OCI-LY7 (cell line): ENCODE measurements around the gene FNDC3B. TPM values are rescaled to one million over a fixed set of nuclear protein-coding genes. Genes with fewer than 3 reads are reported as not detected.

Experiments used
- BruUV-seq: library from RNA; stranded (reverse); fragments of 400-500 nt; replicated peaks from 2 replicates; lab custom pipeline; 2021; lab: Mats Ljungman, UMichigan
- CTCF ChIA-PET: fragments of 300-600 bp; sonication (Branson Sonifier 250); formaldehyde crosslinking; loops from one replicate; lab custom pipeline; 2022; ENCODE audit warnings: antibody characterized with exemption; ENCODE audit not compliant: unreplicated experiment; lab: Charles Lee
- POLR2A ChIA-PET: fragments of 300-600 bp; sonication (Branson Sonifier 250); formaldehyde crosslinking; loops from one replicate; lab custom pipeline; 2022; ENCODE audit warnings: antibody characterized with exemption; lab: Charles Lee
- DNase-seq: peaks from one replicate; pipeline ENCODE4 v3.0.0-alpha.2; 2015; ENCODE audit warnings: low spot score
- H2AFZ ChIP-seq: fragments of 200-600 bp; sonication (generic), shearing (Covaris generic); 2 replicates; pipeline ENCODE4 v1.6.1; 2014; ENCODE audit warnings: mild to moderate bottlenecking, antibody characterized with exemption, low read length, moderate library complexity
- H3K27ac ChIP-seq: fragments of 200-600 bp; sonication (generic); 2 replicates; pipeline ENCODE4 v1.5.1; 2014; ENCODE audit warnings: mixed run types, low read depth, mild to moderate bottlenecking, moderate library complexity, low read length, inconsistent platforms; ENCODE audit not compliant: poor library complexity, severe bottlenecking
- H3K36me3 ChIP-seq: fragments of 200-600 bp; sonication (generic); 2 replicates; pipeline ENCODE4 v1.6.1; 2014; ENCODE audit warnings: mild to moderate bottlenecking, antibody characterized with exemption, low read length, moderate library complexity, mixed read lengths; ENCODE audit not compliant: insufficient read depth
- H3K4me1 ChIP-seq: fragments of 200-600 bp; sonication (generic); 2 replicates; pipeline ENCODE4 v1.5.1; 2014; ENCODE audit warnings: mild to moderate bottlenecking, low read length; ENCODE audit not compliant: insufficient read depth, poor library complexity, severe bottlenecking
- H3K4me2 ChIP-seq: fragments of 200-600 bp; sonication (generic); 2 replicates; pipeline ENCODE4 v1.6.1; 2014; ENCODE audit warnings: mild to moderate bottlenecking, low read length
- H3K4me3 ChIP-seq: fragments of 200-600 bp; sonication (generic); 2 replicates; pipeline ENCODE4 v1.5.1; 2014; ENCODE audit warnings: mild to moderate bottlenecking, low read depth, low read length; ENCODE audit not compliant: poor library complexity, severe bottlenecking
- H3K79me2 ChIP-seq: fragments of 200-600 bp; sonication (generic); 2 replicates; pipeline ENCODE4 v1.6.1; 2016; ENCODE audit warnings: low read depth, mild to moderate bottlenecking, low read length, moderate library complexity, mixed read lengths; ENCODE audit not compliant: insufficient read depth
- H3K9me2 ChIP-seq: fragments of 200-600 bp; sonication (generic); 2 replicates; pipeline ENCODE4 v1.6.1; 2016; ENCODE audit warnings: mild to moderate bottlenecking, low read length, mixed read lengths; ENCODE audit not compliant: insufficient read depth
- H3K9me3 ChIP-seq: fragments of 200-600 bp; sonication (generic); 2 replicates; pipeline ENCODE4 v1.6.1; 2014; ENCODE audit warnings: mild to moderate bottlenecking, mixed run types, low read length, mixed read lengths
- H4K20me1 ChIP-seq: fragments of 200-600 bp; sonication (generic); 2 replicates; pipeline ENCODE4 v1.6.1; 2014; ENCODE audit warnings: mild to moderate bottlenecking, antibody characterized with exemption, low read length, moderate library complexity, mixed read lengths; ENCODE audit not compliant: insufficient read depth
- EZH2phosphoT487 ChIP-seq: fragments of 200-600 bp; sonication (generic); IDR thresholded peaks from 2 replicates; pipeline ENCODE4 v1.6.1; 2018; ENCODE audit warnings: low read depth, borderline replicate concordance, mild to moderate bottlenecking, mixed run types, antibody characterized with exemption, low read length, moderate library complexity, mixed read lengths
- intact Hi-C: fragments of 100-400 bp; cut with micrococcal nuclease; formaldehyde crosslinking; loops from one replicate; pipeline ENCODE4 v1.10.0; 2022; ENCODE audit not compliant: unreplicated experiment
- total RNA-seq, 2 experiments: library from RNA; depleted of rRNA in 1 of 2; stranded (reverse); fragments of >200 nt in 1 of 2; shearing (Covaris generic) in 1 of 2; gene quantifications; 2 replicates each; pipeline ENCODE4 v1.2.3, GENCODE V29; 2014 to 2022
- TF ChIP-seq, protein P1 (sequence below): fragments of 200-600 bp; sonication (generic); conservative IDR thresholded peaks from 2 replicates; pipeline ENCODE4 v1.5.1; 2014; ENCODE audit warnings: mild to moderate bottlenecking, antibody characterized with exemption, low read length, moderate library complexity, mixed read lengths

Gene FNDC3B
- total RNA-seq, 2 experiments from 2014 or later: 23.3 to 28.5 TPM

DNA sequence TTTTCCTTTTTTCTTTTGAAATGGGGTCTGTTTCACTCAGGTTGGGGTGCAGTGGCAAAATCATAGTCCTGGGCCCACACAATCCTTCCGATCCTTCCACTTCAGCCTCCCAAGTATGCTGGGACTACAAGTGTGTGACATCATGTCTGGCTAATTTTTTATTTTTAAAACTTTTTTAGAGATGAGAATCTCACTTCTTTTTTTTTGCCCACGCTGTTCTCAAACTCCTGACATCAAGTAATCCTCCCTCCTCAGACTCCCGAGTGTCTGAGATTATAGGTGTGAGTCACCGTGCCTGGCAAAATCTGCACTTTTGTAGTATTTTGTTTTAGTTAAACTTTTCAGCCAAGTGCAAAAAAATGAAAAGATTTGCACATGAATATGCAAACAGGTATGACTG is 171.0 kb downstream of the FNDC3B start:
- Histone ChIP-seq H3K79me2 (no peaks in the 10 kb centered on the region), H3K9me2 (no peaks in the 10 kb centered on the region), H2AFZ (no peak overlapping the region), H3K4me2 (no peak overlapping the region), H3K4me3 (no peak overlapping the region), H3K9me3 (peaks cover 9% of the 10 kb centered on the region; the same call in 1 of the 2 replicates), H3K36me3 (no peaks in the 10 kb centered on the region; the same call in 1 of the 2 replicates), H3K27ac (no peak overlapping the region), H4K20me1 (no peaks in the 10 kb centered on the region), H3K4me1 (no peaks in the 10 kb centered on the region)
- TF ChIP-seq EZH2phosphoT487: no peak
- TF ChIP-seq, protein P1, sequence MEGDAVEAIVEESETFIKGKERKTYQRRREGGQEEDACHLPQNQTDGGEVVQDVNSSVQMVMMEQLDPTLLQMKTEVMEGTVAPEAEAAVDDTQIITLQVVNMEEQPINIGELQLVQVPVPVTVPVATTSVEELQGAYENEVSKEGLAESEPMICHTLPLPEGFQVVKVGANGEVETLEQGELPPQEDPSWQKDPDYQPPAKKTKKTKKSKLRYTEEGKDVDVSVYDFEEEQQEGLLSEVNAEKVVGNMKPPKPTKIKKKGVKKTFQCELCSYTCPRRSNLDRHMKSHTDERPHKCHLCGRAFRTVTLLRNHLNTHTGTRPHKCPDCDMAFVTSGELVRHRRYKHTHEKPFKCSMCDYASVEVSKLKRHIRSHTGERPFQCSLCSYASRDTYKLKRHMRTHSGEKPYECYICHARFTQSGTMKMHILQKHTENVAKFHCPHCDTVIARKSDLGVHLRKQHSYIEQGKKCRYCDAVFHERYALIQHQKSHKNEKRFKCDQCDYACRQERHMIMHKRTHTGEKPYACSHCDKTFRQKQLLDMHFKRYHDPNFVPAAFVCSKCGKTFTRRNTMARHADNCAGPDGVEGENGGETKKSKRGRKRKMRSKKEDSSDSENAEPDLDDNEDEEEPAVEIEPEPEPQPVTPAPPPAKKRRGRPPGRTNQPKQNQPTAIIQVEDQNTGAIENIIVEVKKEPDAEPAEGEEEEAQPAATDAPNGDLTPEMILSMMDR: no peak
- no TSS peak for BruUV-seq
- CTCF ChIA-PET: no interaction called here
- intact Hi-C loops: no loop called here
- no peak for DNase-seq
- POLR2A ChIA-PET: interaction anchor here (0.6 to 0.7 kb wide), 2 partner anchors 44 to 773 kb away, joined by 3 read pairs; no protein-coding TSS in a partner anchor

DNA sequence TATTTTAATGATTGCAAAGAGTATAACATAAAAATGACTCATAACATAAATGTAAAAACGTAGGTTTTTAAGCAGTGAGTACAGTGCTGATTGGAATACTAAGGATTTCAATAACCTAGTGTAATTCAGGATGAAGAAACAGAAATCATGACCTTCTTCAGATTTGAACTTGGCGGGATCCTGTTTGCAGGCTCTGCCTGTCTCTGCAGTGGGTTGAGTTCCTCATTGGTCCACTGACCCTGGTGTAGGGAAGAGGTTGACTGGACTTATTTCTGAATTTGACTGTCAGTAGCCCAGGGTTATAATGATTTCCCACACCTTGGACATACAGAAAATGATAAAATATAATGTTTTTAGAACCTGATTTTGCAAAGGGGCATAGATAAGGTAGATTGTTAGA is 171.7 kb downstream of the FNDC3B start:
- H4K20me1 ChIP-seq: no peaks in the 10 kb centered on the region

DNA sequence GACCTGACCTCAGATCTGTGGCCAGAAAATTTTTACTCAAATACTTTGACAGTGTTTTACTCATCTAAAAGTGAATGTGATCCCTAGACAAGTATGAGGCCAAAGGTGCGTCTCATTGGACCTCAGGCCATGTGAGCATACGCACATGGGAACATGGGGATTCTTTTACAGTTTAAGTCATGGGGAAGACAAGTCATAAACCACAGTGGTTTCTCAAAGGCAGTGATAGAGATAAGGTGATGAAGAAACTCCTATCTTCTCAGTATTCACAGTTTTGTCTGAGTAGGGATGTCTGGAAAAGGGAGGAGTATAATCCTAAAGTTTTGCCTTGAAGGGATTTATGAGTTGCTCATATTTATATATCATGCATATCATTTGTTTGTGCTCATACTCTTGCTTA is 173.8 kb downstream of the FNDC3B start:
- no peak for DNase-seq
- POLR2A ChIA-PET: interaction anchor here (0.8 kb wide), 1 partner anchor 10 kb away, joined by 3 read pairs; no protein-coding TSS in a partner anchor

More for the DNA sequence above, 171.7 kb downstream of the FNDC3B start:
- POLR2A ChIA-PET: interaction anchor here (0.7 kb wide), 1 partner anchor 774 kb away, joined by 3 read pairs; no protein-coding TSS in a partner anchor
- no TSS peak for BruUV-seq
- H3K9me3 ChIP-seq: 0 out of 2 replicates have a peak, but pooled peaks cover 4% of the 10 kb centered on the region
- H3K36me3 ChIP-seq: no peaks in the 10 kb centered on the region; the same call in 1 of the 2 replicates
- TF ChIP-seq, protein P1: no peak
- no peak for TF ChIP-seq EZH2phosphoT487
- CTCF ChIA-PET: no interaction called here
- intact Hi-C loops: no loop called here
- H3K27ac ChIP-seq: no peak overlapping the region
- H3K4me2 ChIP-seq: no peak overlapping the region
- no peak for DNase-seq
- H2AFZ ChIP-seq: no peak overlapping the region
- H3K4me1 ChIP-seq: no peaks in the 10 kb centered on the region
- no peaks in the 10 kb centered on the region for H3K79me2 ChIP-seq
- H3K4me3 ChIP-seq: no peak overlapping the region
- H3K9me2 ChIP-seq: no peaks in the 10 kb centered on the region

More for the DNA sequence above, 173.8 kb downstream of the FNDC3B start:
- Histone ChIP-seq H3K4me2 (no peak overlapping the region), H3K4me1 (no peaks in the 10 kb centered on the region), H3K4me3 (no peak overlapping the region), H3K27ac (no peak overlapping the region), H3K79me2 (no peaks in the 10 kb centered on the region), H3K36me3 (no peaks in the 10 kb centered on the region), H4K20me1 (no peaks in the 10 kb centered on the region), H3K9me3 (no peaks in the 10 kb centered on the region), H2AFZ (no peak overlapping the region), H3K9me2 (no peaks in the 10 kb centered on the region)
- TF ChIP-seq, protein P1: no peak
- TF ChIP-seq EZH2phosphoT487: no peak
- intact Hi-C loops: no loop called here
- no TSS peak for BruUV-seq
- CTCF ChIA-PET: no interaction called here
